ENCODE measurements around the gene MED31. TPM values are rescaled to one million over a fixed set of nuclear protein-coding genes. Genes with fewer than 3 reads are reported as not detected.
"Not testable (repeated sequence)": the region's sequence is repeated elsewhere in the genome, so short reads cannot be mapped to it uniquely, and the experiment has no call there.

Gene MED31
- total and polyA plus RNA-seq, 12 donors: 8.0 to 69.1 (median 22.0) TPM

DNA sequence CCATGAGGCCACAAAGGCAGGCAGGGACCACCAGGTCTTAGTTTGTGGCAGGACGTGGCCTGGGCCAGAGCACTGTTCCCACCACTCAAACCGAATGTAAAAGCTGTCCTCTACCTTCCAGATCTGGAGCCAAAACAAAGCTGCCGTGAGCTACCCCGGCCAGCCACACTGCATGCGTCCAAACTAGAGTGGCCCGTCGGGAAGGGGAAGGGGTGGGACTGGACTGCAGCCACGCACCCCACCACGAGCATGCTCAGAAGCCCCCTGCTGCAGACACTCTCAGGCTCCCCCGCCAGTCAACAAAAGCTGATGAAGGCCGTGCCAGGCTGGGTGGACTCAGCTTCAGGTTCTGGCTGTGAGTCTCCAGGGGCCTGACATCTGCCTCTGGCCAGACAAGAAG is 46.6 kb upstream of the MED31 start:
- Histone ChIP-seq H3K4me3 (no peak overlapping the region), H3K27me3 (no peaks in the 10 kb centered on the region), H3K36me3 (replicated peaks in 1 of 2) (no peaks in the 10 kb centered on the region), H3K27ac (no peak overlapping the region), H3K4me1 (replicated peaks in 1 of 2) (no peaks in the 10 kb centered on the region), H3K9me3 (replicated peaks in 1 of 3) (no peaks in the 10 kb centered on the region)
- intact Hi-C loops (cut with DNase I): no loop called here
- TF ChIP-seq CTCF (IDR thresholded peaks at IDR 0.05): no peak
- no peak for DNase-seq
- 80 to 87% (median 85%) methylated on average over 1 to 11 of the region's 11 CpGs; no CpG with 5 or more reads in 1 of the 4 donors for WGBS, 4 donors

- Histone ChIP-seq H3K27me3 (no peaks in the 10 kb centered on the region), H3K27ac (no peak overlapping the region), H3K36me3 (replicated peaks in 1 of 2) (no peaks in the 10 kb centered on the region), H3K4me3 (no peak overlapping the region), H3K9me3 (replicated peaks in 1 of 3) (no peaks in the 10 kb centered on the region), H3K4me1 (replicated peaks in 1 of 2) (no peaks in the 10 kb centered on the region)
- TF ChIP-seq POLR2A (IDR thresholded peaks at IDR 0.05) (no peak), CTCF (IDR thresholded peaks at IDR 0.05) (no peak)
- 66 to 94% (median 81%) methylated on average over 4 to 5 of the region's 5 CpGs for WGBS, 4 donors
- DNase-seq: no peak
- intact Hi-C loops (cut with DNase I): no loop called here
Measured at GRCh38 chr17:6696906-6697305, 45.5 kb upstream of the MED31 start.

- Histone ChIP-seq H3K9me3 (replicated peaks in 1 of 3) (no peaks in the 10 kb centered on the region), H3K4me3 (no peak overlapping the region), H3K36me3 (replicated peaks in 1 of 2) (no peaks in the 10 kb centered on the region), H3K27ac (no peak overlapping the region), H3K27me3 (no peaks in the 10 kb centered on the region), H3K4me1 (replicated peaks in 1 of 2) (no peaks in the 10 kb centered on the region)
- WGBS, 4 donors: 69 to 89% (median 79%) methylated on average over 9 to 13 of the region's 13 CpGs
- no peak for TF ChIP-seq POLR2A (IDR thresholded peaks at IDR 0.05)
- no peak for TF ChIP-seq CTCF (IDR thresholded peaks at IDR 0.05)
- DNase-seq: peak in 1 of 7 donors; percentile 14
- intact Hi-C loops (cut with DNase I): no loop called here
Measured at GRCh38 chr17:6695565-6695964, 44.2 kb upstream of the MED31 start.

GRCh38 chr17:6695051-6695450 is 43.6 kb upstream of the MED31 start:
- TF ChIP-seq CTCF (IDR thresholded peaks at IDR 0.05) (no peak), POLR2A (IDR thresholded peaks at IDR 0.05) (no peak)
- Histone ChIP-seq H3K36me3 (replicated peaks in 1 of 2) (no peaks in the 10 kb centered on the region), H3K27me3 (no peaks in the 10 kb centered on the region), H3K27ac (no peak overlapping the region), H3K4me1 (replicated peaks in 1 of 2) (no peaks in the 10 kb centered on the region), H3K4me3 (no peak overlapping the region), H3K9me3 (replicated peaks in 1 of 3) (no peaks in the 10 kb centered on the region)
- WGBS, 4 donors: 76 to 93% (median 92%) methylated on average over 2 of the region's 2 CpGs
- DNase-seq: no peak
- intact Hi-C loops (cut with DNase I): no loop called here

- DNase-seq; H3K27ac ChIP-seq; intact Hi-C loops (cut with DNase I); H3K4me1 ChIP-seq (replicated peaks in 1 of 2); H3K36me3 ChIP-seq (replicated peaks in 1 of 2); H3K27me3 ChIP-seq; H3K9me3 ChIP-seq (replicated peaks in 1 of 3); H3K4me3 ChIP-seq: not testable (repeated sequence)
- WGBS, 4 donors: 68 to 80% (median 72%) methylated on average over 6 of the region's 6 CpGs
Measured at GRCh38 chr17:6691958-6692357, 40.6 kb upstream of the MED31 start.

All from adrenal gland (tissue), 12 donors.